ENCODE data around the gene ACAA2.
A peak's percentile ranks its signal among the peaks of the same experiment; 100 is the strongest.

ACAA2 gene

DNA sequence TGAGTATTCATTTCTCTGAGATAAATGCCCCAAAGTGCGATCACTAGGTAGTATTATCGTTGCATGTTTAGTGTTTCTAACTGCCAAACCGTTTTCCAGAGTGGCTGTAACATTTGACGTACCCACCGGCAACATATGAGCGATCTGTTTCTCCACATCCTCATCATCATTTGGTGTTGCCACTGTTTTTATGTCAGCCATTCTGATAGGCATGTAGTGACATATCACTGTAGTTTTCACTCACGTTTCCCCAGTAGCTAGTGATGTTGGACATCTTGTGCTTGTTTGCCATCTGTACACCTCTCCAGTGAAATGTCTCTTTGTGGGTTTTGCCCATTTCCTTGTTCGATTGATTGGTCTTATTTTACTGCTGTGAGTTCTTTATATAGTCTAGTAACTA, 63.8 kb downstream of the ACAA2 start:
- TF ChIP-seq, protein P1, sequence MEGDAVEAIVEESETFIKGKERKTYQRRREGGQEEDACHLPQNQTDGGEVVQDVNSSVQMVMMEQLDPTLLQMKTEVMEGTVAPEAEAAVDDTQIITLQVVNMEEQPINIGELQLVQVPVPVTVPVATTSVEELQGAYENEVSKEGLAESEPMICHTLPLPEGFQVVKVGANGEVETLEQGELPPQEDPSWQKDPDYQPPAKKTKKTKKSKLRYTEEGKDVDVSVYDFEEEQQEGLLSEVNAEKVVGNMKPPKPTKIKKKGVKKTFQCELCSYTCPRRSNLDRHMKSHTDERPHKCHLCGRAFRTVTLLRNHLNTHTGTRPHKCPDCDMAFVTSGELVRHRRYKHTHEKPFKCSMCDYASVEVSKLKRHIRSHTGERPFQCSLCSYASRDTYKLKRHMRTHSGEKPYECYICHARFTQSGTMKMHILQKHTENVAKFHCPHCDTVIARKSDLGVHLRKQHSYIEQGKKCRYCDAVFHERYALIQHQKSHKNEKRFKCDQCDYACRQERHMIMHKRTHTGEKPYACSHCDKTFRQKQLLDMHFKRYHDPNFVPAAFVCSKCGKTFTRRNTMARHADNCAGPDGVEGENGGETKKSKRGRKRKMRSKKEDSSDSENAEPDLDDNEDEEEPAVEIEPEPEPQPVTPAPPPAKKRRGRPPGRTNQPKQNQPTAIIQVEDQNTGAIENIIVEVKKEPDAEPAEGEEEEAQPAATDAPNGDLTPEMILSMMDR (conservative IDR thresholded peaks at IDR 0.05; ENCODE audit: low read depth, low read length) = no peak
- no peak for DNase-seq (ENCODE audit: low read depth)
- no peak overlapping the region for H3K4me3 ChIP-seq (ENCODE audit: low read depth, low read length)

DNA sequence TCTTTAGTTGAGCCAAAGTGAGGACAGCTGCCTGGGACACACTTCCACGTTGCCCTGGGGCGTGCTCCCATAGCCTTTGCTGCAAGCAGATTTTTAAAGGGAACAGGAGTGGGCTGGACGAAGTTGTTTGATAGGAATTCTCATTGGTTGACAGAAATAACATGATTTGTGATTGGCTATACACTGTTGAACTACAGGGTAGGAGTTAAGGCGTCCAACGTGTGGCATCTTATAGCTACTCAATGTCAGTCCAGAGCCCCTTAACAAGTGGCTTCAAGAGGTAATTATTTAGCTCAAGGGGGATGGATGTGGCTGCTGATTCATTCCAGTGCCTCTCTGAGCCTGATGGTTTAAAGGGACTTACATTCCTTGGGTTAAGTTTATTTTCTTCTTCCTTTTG, 65.5 kb downstream of the ACAA2 start:
- H3K4me3 ChIP-seq (ENCODE audit: low read depth, low read length) = no peak overlapping the region
- TF ChIP-seq, protein P1 (conservative IDR thresholded peaks at IDR 0.05; ENCODE audit: low read depth, low read length) = no peak
- peak; percentile 25 for DNase-seq (ENCODE audit: low read depth)

DNA sequence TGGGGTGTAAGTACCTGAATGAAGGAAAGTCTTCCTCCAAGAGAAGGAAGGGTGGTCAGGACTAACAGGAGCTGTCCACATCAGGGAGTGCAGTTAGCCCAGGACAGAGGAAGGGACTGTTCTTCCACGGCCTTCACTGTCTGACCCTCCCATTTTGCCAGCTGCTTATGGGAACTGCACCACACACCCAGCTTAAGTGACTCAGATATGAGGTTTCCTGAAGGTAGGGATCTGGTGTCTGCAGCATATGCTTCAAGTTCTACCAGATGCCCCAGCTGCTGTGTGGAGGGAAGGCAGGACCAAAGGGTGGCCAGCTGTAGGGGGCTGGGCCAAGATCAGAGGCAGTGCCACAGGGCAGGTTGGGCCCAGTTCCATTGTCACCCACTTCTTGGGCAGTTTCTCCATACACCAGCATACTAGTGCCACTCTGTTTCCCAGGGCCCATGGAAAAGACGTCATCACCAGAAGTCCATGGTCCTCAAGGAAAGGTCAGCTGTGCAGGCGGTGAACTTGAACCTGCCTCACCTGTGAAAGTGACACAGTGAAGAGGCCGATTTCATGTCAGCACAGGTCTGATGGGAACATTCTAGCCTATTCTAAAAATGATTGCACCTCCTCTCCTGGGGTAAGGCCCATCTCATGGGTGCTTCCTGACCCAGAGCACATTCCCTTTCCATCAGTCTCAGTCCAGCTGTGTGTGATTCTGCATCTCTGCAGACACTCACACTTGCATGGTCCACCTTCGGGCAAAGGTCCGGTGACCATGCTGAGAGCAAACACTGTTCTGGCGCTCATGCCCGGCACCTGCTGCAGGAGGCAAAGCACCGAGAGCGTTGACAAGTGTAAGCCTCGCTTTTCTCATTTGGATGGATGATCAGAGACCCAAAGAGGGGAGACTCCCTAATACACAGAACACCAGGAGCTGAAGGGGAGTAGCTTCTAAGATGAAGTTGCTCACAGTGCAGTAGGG, 68.0 kb downstream of the ACAA2 start:
- TF ChIP-seq, protein P1 (conservative IDR thresholded peaks at IDR 0.05; ENCODE audit: low read depth, low read length) = no peak
- DNase-seq (ENCODE audit: low read depth) = no peak
- H3K4me3 ChIP-seq (ENCODE audit: low read depth, low read length) = no peak overlapping the region

DNA sequence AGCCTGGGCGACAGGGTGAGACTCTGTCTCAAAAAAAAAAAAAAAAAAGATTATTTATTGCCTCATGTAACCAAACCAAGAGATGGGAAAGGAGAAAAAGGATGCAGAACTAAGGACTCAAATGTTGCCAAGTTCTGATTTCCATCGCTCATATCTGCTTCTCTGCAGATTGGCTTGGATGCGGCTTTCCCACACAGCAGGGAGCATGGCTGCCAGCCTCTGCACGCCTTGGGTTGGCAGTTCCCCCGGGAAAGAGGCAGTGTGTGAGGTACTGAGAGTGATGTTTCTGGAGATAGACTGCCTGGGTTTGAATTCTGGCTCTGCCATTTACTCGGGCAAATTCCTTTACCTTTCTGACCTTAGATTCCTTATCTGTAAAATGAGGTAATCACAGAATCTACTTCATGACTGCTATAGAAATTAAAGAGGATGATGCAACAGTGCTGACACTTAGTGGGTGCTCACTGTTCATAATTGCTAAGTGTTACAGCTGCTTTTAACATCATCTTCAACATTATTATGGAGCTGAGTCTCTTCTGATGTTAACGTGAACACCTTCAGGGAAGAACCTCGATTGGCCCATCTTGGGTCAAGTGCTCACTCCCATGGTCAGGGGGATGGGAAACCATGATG, 68.8 kb downstream of the ACAA2 start:
- no peak for DNase-seq (ENCODE audit: low read depth)
- TF ChIP-seq, protein P1 (conservative IDR thresholded peaks at IDR 0.05; ENCODE audit: low read depth, low read length) = no peak
- no peak overlapping the region for H3K4me3 ChIP-seq (ENCODE audit: low read depth, low read length)

DNA sequence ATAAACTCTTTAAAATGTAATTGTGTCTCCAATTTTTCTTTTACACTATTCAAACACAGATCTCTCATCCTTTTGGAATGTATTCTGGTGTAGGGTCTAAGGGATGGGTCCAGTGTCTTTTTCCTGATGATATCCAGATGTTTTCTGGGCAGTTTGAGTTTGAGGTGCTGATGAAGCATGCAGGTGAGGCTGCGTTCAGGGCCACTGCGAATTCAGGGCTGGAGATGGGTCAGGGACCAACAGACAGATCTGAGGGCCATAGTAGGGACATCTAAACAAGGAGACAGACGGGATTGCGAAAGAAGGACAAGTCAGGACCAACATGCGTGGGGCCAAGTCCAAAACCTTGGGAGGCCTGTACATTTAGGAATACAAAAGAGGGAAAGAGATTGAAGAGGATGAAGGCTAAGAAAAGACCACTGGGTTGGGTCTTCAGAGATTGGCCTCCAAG, 70.2 kb downstream of the ACAA2 start:
- H3K4me3 ChIP-seq (ENCODE audit: low read depth, low read length) = no peak overlapping the region
- TF ChIP-seq, protein P1 (conservative IDR thresholded peaks at IDR 0.05; ENCODE audit: low read depth, low read length) = no peak
- DNase-seq (ENCODE audit: low read depth) = no peak

DNA sequence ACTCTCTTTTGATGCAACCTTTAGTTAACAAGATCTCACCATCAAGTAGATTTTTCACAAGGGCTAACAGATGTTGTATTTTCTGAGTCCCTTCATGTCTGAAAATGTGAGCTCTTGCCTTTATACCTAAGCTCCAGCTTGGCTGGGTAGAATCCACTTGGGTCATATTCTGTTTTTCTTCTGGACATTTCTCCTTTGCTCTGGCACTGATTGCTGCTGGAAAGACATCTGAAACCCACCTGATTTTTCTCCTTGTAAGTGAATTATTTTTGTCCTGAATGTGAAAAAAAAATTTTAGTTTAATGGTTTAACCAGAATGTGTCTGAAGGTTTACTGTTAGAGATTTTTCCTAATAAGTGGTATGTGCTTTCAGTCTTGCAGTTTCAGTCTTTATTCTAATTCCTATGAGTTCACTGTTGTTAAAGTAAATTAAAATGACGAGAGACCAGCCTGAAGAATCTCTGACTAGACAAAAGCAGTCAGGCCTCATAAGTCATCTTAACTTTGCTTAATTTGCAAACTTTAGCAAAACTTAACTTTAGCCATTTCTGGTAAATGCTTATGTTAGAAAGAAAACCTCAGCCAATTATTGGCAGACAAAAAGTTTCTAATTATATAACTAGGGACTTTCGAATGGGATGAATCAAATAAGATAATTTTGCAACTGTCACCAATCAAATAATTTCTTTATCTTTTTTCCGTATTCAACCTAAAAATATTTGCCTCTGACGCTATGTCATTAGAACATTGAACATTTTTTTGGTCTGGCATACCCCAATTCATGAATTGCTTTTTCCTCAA, 70.8 kb downstream of the ACAA2 start:
- DNase-seq (ENCODE audit: low read depth) = no peak
- no peak overlapping the region for H3K4me3 ChIP-seq (ENCODE audit: low read depth, low read length)
- TF ChIP-seq, protein P1 (conservative IDR thresholded peaks at IDR 0.05; ENCODE audit: low read depth, low read length) = no peak

All from choroid plexus epithelial cell (primary cell).